HepG2 (cell line): ENCODE data around the gene POLR3H. TPM values are rescaled to one million over a fixed set of nuclear protein-coding genes. Genes with fewer than 3 reads are reported as not detected.

Experiments used
- ARNT2 ChIP-seq: sonication (generic); formaldehyde crosslinking; IDR thresholded peaks from 2 replicates; pipeline ENCODE4 v1.8.0; 2022; ENCODE audit warnings: mild to moderate bottlenecking, low read depth, missing genetic modification reagents, moderate library complexity
- FOXA1 ChIP-seq, 2 experiments: fragments of 450-650 bp in 1 of 2; sonication (generic) in 1 of 2; formaldehyde crosslinking in 1 of 2; IDR thresholded peaks; 2 replicates each; pipeline versions ENCODE4 v1.4.0 to v1.6.1; 2016 to 2020; ENCODE audit warnings: missing genetic modification reagents in 1 of 2
- GABPA ChIP-seq, 2 experiments: IDR thresholded peaks; 2 replicates each; pipeline ENCODE4 v1.6.1; 2011 to 2016; ENCODE audit warnings: low read depth in 2 of 2, low read length in 1 of 2, missing biosample characterization in 1 of 2, missing genetic modification characterization in 1 of 2
- HMGXB4 ChIP-seq, 2 experiments: sonication (generic) in 1 of 2; formaldehyde crosslinking in 1 of 2; IDR thresholded peaks; 2 replicates each; pipeline versions ENCODE4 v1.4.0 to v1.6.1; 2018 to 2020; ENCODE audit warnings: missing genetic modification reagents in 2 of 2, borderline replicate concordance in 1 of 2, low read depth in 1 of 2, mild to moderate bottlenecking in 1 of 2, missing biosample characterization in 1 of 2
- NR2F1 ChIP-seq, 2 experiments: fragments of 450-650 bp in 1 of 2; formaldehyde crosslinking in 1 of 2; IDR thresholded peaks; 2 replicates each; pipeline versions ENCODE4 v1.5.0 to v1.6.1; 2016 to 2020; ENCODE audit warnings: mild to moderate bottlenecking in 1 of 2, missing compliant biosample characterization in 1 of 2, missing genetic modification reagents in 1 of 2, moderate library complexity in 1 of 2
- NR3C1 ChIP-seq: sonication (generic); formaldehyde crosslinking; IDR thresholded peaks from 2 replicates; pipeline ENCODE4 v1.4.0; 2020; ENCODE audit warnings: missing genetic modification reagents
- RFX5 ChIP-seq: IDR thresholded peaks from 2 replicates; pipeline ENCODE4 v1.6.1; 2011; ENCODE audit warnings: low read depth, low read length, improper control_type of control experiment
- STAG1 ChIP-seq: sonication (generic); formaldehyde crosslinking; IDR thresholded peaks from 2 replicates; pipeline ENCODE4 v1.4.0; 2020; ENCODE audit warnings: missing genetic modification reagents
- THAP7 ChIP-seq: sonication (generic); formaldehyde crosslinking; IDR thresholded peaks from 2 replicates; pipeline ENCODE4 v1.8.1; 2023; ENCODE audit warnings: mild to moderate bottlenecking, missing genetic modification reagents
- XRCC5 ChIP-seq: fragments of 200-400 bp; formaldehyde crosslinking; optimal IDR thresholded peaks from 2 replicates; pipeline ENCODE3; 2017; ENCODE audit warnings: mild to moderate bottlenecking, low read length
- ZHX2 ChIP-seq, 2 experiments: sonication (generic) in 1 of 2; formaldehyde crosslinking in 1 of 2; IDR thresholded peaks; 2 replicates each; pipeline versions ENCODE4 v1.6.1 to v1.9.0; 2014 to 2022; ENCODE audit warnings: antibody characterized with exemption in 1 of 2, borderline replicate concordance in 1 of 2, inconsistent platforms in 1 of 2, low read depth in 1 of 2, missing genetic modification reagents in 1 of 2
- ZNF256 ChIP-seq: sonication (generic); formaldehyde crosslinking; conservative IDR thresholded peaks from 2 replicates; pipeline ENCODE4 v1.4.0; 2020; ENCODE audit warnings: missing genetic modification reagents
- ZNF317 ChIP-seq: sonication (generic); formaldehyde crosslinking; IDR thresholded peaks from 2 replicates; pipeline ENCODE4 v1.5.0; 2020; ENCODE audit warnings: mild to moderate bottlenecking, missing genetic modification reagents
- ZNF383 ChIP-seq: sonication (generic); formaldehyde crosslinking; IDR thresholded peaks from 2 replicates; pipeline ENCODE4 v1.4.0; 2020; ENCODE audit warnings: missing genetic modification reagents, mild to moderate bottlenecking, borderline replicate concordance
- ZNF790 ChIP-seq: sonication (generic); formaldehyde crosslinking; IDR thresholded peaks from 2 replicates; pipeline ENCODE4 v1.8.0; 2022; ENCODE audit warnings: missing genetic modification reagents, mild to moderate bottlenecking, borderline replicate concordance
- ZSCAN12 ChIP-seq: sonication (generic); formaldehyde crosslinking; IDR thresholded peaks from 2 replicates; pipeline ENCODE4 v1.9.0; 2021; ENCODE audit warnings: mild to moderate bottlenecking, missing genetic modification reagents
- polyA plus RNA-seq, 8 experiments: library from polyadenylated mRNA; depleted of rRNA in 3 of 8; stranded (reverse) in 7 of 8; unstranded in 1 of 8; fragments of >200 nt; fragmentation: Illumina TruSeq in 4 of 8; extraction: Trizol in 4 of 8; gene quantifications; 2 replicates each; pipeline versions ENCODE4 v1.2.1 to v1.2.3, GENCODE V29; 2011 to 2016; ENCODE audit warnings: low read depth in 4 of 8, missing spikeins in 1 of 8, mixed read lengths in 1 of 8; ENCODE audit not compliant: insufficient read depth in 1 of 8
- total RNA-seq, 5 experiments: library from RNA; depleted of rRNA; stranded (reverse); fragments of >200 nt; fragmentation: Illumina TruSeq; extraction: Trizol; gene quantifications; 2 replicates each; pipeline ENCODE4 v1.2.3, GENCODE V29; 2016; ENCODE audit warnings: low read depth in 1 of 5
- TF ChIP-seq, protein P1 (sequence below): sonication (generic); formaldehyde crosslinking; IDR thresholded peaks from 2 replicates; pipeline ENCODE4 v1.5.1; 2020; ENCODE audit warnings: missing genetic modification reagents, mild to moderate bottlenecking, borderline replicate concordance

Gene POLR3H
- total and polyA plus RNA-seq, 2 of the 13 experiments (the other 11 are each of a cell fraction or from before 2014, with no cell fraction given): 10.3 to 28.6 TPM

- TF ChIP-seq ZHX2 (IDR thresholded peaks at IDR 0.05; ENCODE audit: low read depth): 0 out of 2 replicates have a peak, but pooled peaks have one; percentile 44
- no peak for TF ChIP-seq ZHX2 (CRISPR knock-in tag; IDR thresholded peaks at IDR 0.05; ENCODE audit: borderline replicate concordance)
- TF ChIP-seq ZNF383 (CRISPR knock-in tag): no peak
- no peak for TF ChIP-seq NR3C1 (CRISPR knock-in tag)
- TF ChIP-seq ZSCAN12: no peak
- peak; percentile 20; the same call in 1 of the 2 replicates for TF ChIP-seq ARNT2 (CRISPR knock-in tag)
- TF ChIP-seq, protein P1, sequence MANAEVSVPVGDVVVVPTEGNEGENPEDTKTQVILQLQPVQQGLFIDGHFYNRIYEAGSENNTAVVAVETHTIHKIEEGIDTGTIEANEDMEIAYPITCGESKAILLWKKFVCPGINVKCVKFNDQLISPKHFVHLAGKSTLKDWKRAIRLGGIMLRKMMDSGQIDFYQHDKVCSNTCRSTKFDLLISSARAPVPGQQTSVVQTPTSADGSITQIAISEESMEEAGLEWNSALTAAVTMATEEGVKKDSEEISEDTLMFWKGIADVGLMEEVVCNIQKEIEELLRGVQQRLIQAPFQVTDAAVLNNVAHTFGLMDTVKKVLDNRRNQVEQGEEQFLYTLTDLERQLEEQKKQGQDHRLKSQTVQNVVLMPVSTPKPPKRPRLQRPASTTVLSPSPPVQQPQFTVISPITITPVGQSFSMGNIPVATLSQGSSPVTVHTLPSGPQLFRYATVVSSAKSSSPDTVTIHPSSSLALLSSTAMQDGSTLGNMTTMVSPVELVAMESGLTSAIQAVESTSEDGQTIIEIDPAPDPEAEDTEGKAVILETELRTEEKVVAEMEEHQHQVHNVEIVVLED (CRISPR knock-in tag): peak; percentile 92
- peak; percentile 72 for TF ChIP-seq RFX5
- peak; percentile 78 to 95 for TF ChIP-seq HMGXB4 (CRISPR knock-in tag; IDR thresholded peaks at IDR 0.05; ENCODE audit: borderline replicate concordance in 1 of 2, low read depth in 1 of 2)
- TF ChIP-seq ZNF256 (CRISPR knock-in tag): no peak
- no peak for TF ChIP-seq ZNF790 (CRISPR knock-in tag)
- TF ChIP-seq STAG1: peak; percentile 73
- TF ChIP-seq THAP7: no peak
- no peak for TF ChIP-seq ZNF317 (CRISPR knock-in tag)
- TF ChIP-seq GABPA (IDR thresholded peaks at IDR 0.05; ENCODE audit: low read depth, low read length): no peak
- peak; percentile 64; the same call in 1 of the 2 replicates for TF ChIP-seq GABPA (CRISPR knock-in tag; IDR thresholded peaks at IDR 0.05; ENCODE audit: low read depth)
- peak; percentile 71 for TF ChIP-seq XRCC5
- TF ChIP-seq FOXA1 (IDR thresholded peaks at IDR 0.05): no peak
- TF ChIP-seq FOXA1 (CRISPR knock-in tag; IDR thresholded peaks at IDR 0.05): 0 out of 2 replicates have a peak, but pooled peaks have one; percentile 4
- TF ChIP-seq NR2F1 (CRISPR knock-in tag; IDR thresholded peaks at IDR 0.05): no peak
These were observed at the start of gene POLR3H (continued) for GRCh38 chr22:41543854-41544670.
